Tibial nerve (tissue), 3 donors: ENCODE results near the gene CGN.

ENCODE experiments used
- POLR2A ChIP-seq, 2 donors: fragments of 450-650 bp; IDR thresholded peaks; one replicate each; pipeline ENCODE4 v1.6.1; 2017; ENCODE audit warnings: antibody characterized with exemption in 2 of 2, mild to moderate bottlenecking in 2 of 2, moderate library complexity in 2 of 2
- TF ChIP-seq, protein P1 (sequence below), 5 experiments: fragments of 200-600 bp in 3 of 5; fragments of 450-650 bp in 2 of 5; sonication (generic) in 3 of 5; IDR thresholded peaks; one replicate each; pipeline ENCODE4 v1.5.1; 2016 to 2019; ENCODE audit warnings: antibody characterized with exemption in 5 of 5, mild to moderate bottlenecking in 3 of 5, moderate library complexity in 2 of 5

DNA sequence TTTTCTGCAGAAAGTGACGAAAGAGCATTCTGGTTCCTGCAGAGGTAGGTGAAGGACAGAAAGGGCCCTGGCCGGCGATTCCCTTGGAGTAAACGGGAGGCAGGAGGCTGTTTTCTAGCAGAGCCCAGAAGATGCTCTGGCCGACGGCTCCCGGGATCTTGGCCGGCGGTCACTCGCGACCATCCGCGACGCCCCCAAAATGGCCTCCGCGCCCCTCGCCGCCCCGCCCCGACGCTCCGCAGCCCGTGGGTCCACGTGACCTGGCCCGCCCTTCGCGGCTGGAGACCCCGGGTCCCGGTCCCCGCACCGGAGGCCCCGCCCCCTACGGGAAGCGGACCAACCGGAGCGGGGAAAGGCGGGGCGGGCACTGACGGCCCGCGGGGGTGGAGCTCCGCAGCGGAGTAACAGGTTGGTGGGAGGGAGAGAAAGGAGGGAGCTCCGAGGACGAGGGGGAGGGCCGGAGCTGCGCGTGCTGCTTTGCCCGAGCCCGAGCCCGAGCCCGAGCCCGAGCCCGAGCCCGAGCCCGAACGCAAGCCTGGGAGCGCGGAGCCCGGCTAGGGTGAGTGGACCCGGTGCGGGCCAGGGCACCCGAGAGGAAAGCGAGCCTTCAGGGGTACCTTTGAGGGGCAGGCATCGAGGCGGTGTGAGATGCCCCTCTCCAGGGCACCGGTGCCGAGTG, at the start of gene CGN:
- TF ChIP-seq, protein P1, sequence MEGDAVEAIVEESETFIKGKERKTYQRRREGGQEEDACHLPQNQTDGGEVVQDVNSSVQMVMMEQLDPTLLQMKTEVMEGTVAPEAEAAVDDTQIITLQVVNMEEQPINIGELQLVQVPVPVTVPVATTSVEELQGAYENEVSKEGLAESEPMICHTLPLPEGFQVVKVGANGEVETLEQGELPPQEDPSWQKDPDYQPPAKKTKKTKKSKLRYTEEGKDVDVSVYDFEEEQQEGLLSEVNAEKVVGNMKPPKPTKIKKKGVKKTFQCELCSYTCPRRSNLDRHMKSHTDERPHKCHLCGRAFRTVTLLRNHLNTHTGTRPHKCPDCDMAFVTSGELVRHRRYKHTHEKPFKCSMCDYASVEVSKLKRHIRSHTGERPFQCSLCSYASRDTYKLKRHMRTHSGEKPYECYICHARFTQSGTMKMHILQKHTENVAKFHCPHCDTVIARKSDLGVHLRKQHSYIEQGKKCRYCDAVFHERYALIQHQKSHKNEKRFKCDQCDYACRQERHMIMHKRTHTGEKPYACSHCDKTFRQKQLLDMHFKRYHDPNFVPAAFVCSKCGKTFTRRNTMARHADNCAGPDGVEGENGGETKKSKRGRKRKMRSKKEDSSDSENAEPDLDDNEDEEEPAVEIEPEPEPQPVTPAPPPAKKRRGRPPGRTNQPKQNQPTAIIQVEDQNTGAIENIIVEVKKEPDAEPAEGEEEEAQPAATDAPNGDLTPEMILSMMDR (IDR thresholded peaks at IDR 0.05) = peak in 1 of 5 experiments; percentile 9
- TF ChIP-seq POLR2A (IDR thresholded peaks at IDR 0.05) = peak in 1 of 2 donors; percentile 10
